ENCODE results near the gene PRAF2.

DNA sequence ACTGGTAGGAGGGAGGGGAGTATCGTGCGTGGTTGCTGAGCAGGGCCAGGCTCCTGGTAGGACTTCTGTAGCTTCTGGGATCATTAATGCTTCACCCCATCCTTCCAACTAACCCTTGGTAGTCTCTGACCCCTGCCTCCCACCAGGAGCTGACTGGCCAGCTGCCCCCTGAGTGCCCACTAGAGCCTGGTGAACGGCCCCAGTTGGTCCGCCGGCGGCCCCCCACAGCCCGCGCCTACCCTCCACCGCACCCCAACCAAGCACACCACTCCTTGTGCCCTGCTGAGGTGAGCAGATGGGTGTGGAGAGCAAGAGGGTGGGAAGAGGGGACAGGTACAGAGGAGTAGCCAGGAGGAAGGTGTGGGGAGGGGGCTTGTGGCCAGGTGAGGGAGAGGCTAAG, 10.1 kb downstream of the PRAF2 start:
- TF ChIP-seq CHCHD3 (CRISPR knock-in tag; IDR thresholded peaks at IDR 0.05) (no peak), ZNF564 (CRISPR knock-in tag; IDR thresholded peaks at IDR 0.05) (no peak), SUZ12 (IDR thresholded peaks at IDR 0.05; ENCODE audit: low read depth, low read length) (no peak), FIP1L1 (IDR thresholded peaks at IDR 0.05; ENCODE audit: borderline replicate concordance, insufficient read depth, low read depth, low read length) (no peak), MAFF (IDR thresholded peaks at IDR 0.05; ENCODE audit: low read depth, low read length) (no peak), KDM5A (IDR thresholded peaks at IDR 0.05; ENCODE audit: borderline replicate concordance, low read length) (no peak), BHLHE40 (IDR thresholded peaks at IDR 0.05; ENCODE audit: low read length) (no peak), TP53 (CRISPR knock-in tag; conservative IDR thresholded peaks at IDR 0.05) (no peak)
- TF ChIP-seq, protein P1, sequence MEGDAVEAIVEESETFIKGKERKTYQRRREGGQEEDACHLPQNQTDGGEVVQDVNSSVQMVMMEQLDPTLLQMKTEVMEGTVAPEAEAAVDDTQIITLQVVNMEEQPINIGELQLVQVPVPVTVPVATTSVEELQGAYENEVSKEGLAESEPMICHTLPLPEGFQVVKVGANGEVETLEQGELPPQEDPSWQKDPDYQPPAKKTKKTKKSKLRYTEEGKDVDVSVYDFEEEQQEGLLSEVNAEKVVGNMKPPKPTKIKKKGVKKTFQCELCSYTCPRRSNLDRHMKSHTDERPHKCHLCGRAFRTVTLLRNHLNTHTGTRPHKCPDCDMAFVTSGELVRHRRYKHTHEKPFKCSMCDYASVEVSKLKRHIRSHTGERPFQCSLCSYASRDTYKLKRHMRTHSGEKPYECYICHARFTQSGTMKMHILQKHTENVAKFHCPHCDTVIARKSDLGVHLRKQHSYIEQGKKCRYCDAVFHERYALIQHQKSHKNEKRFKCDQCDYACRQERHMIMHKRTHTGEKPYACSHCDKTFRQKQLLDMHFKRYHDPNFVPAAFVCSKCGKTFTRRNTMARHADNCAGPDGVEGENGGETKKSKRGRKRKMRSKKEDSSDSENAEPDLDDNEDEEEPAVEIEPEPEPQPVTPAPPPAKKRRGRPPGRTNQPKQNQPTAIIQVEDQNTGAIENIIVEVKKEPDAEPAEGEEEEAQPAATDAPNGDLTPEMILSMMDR (CRISPR knock-in tag; IDR thresholded peaks at IDR 0.05): no peak
- TF ChIP-seq, protein P2, sequence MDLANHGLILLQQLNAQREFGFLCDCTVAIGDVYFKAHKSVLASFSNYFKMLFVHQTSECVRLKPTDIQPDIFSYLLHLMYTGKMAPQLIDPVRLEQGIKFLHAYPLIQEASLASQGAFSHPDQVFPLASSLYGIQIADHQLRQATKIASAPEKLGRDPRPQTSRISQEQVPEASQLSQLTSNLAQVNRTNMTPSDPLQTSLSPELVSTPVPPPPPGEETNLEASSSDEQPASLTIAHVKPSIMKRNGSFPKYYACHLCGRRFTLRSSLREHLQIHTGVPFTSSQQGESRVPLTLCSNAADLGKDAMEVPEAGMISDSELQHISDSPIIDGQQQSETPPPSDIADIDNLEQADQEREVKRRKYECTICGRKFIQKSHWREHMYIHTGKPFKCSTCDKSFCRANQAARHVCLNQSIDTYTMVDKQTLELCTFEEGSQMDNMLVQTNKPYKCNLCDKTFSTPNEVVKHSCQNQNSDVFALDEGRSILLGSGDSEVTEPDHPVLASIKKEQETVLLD (CRISPR knock-in tag; IDR thresholded peaks at IDR 0.05; ENCODE audit: low read depth): no peak
- TF ChIP-seq, protein P3, sequence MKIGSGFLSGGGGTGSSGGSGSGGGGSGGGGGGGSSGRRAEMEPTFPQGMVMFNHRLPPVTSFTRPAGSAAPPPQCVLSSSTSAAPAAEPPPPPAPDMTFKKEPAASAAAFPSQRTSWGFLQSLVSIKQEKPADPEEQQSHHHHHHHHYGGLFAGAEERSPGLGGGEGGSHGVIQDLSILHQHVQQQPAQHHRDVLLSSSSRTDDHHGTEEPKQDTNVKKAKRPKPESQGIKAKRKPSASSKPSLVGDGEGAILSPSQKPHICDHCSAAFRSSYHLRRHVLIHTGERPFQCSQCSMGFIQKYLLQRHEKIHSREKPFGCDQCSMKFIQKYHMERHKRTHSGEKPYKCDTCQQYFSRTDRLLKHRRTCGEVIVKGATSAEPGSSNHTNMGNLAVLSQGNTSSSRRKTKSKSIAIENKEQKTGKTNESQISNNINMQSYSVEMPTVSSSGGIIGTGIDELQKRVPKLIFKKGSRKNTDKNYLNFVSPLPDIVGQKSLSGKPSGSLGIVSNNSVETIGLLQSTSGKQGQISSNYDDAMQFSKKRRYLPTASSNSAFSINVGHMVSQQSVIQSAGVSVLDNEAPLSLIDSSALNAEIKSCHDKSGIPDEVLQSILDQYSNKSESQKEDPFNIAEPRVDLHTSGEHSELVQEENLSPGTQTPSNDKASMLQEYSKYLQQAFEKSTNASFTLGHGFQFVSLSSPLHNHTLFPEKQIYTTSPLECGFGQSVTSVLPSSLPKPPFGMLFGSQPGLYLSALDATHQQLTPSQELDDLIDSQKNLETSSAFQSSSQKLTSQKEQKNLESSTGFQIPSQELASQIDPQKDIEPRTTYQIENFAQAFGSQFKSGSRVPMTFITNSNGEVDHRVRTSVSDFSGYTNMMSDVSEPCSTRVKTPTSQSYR (CRISPR knock-in tag; IDR thresholded peaks at IDR 0.05; ENCODE audit: borderline replicate concordance): no peak
- TF ChIP-seq, protein P4, sequence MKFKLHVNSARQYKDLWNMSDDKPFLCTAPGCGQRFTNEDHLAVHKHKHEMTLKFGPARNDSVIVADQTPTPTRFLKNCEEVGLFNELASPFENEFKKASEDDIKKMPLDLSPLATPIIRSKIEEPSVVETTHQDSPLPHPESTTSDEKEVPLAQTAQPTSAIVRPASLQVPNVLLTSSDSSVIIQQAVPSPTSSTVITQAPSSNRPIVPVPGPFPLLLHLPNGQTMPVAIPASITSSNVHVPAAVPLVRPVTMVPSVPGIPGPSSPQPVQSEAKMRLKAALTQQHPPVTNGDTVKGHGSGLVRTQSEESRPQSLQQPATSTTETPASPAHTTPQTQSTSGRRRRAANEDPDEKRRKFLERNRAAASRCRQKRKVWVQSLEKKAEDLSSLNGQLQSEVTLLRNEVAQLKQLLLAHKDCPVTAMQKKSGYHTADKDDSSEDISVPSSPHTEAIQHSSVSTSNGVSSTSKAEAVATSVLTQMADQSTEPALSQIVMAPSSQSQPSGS (CRISPR knock-in tag; IDR thresholded peaks at IDR 0.05): no peak
